GM18907 (cell line): ENCODE data around the gene STOML1.

Experiments
- ATAC-seq: cut with Tn5 transposase; IDR thresholded peaks from one replicate; pipeline ENCODE4 v1.9.1; 2021; ENCODE audit warnings: mild to moderate bottlenecking, moderate library complexity; ENCODE audit not compliant: unreplicated experiment

The STOML1 gene

DNA sequence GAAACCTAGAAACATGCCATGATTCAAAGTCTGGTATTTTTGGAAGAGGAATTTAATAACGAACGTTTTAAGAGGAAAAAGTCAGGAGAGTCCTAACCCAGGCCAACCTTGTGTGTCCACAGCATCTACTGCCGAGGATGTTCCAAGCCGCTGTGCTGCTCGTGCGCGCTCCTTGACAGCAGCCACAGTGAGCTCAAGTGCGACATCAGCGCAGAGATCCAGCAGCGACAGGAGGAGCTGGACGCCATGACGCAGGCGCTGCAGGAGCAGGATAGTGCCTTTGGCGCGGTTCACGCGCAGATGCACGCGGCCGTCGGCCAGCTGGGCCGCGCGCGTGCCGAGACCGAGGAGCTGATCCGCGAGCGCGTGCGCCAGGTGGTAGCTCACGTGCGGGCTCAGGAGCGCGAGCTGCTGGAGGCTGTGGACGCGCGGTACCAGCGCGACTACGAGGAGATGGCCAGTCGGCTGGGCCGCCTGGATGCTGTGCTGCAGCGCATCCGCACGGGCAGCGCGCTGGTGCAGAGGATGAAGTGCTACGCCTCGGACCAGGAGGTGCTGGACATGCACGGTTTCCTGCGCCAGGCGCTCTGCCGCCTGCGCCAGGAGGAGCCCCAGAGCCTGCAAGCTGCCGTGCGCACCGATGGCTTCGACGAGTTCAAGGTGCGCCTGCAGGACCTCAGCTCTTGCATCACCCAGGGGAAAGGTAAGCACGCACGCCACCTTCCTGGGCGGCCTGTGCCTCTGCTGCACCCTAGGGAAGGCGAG, 30.8 kb upstream of the STOML1 start:
- ATAC-seq, result no peak

DNA sequence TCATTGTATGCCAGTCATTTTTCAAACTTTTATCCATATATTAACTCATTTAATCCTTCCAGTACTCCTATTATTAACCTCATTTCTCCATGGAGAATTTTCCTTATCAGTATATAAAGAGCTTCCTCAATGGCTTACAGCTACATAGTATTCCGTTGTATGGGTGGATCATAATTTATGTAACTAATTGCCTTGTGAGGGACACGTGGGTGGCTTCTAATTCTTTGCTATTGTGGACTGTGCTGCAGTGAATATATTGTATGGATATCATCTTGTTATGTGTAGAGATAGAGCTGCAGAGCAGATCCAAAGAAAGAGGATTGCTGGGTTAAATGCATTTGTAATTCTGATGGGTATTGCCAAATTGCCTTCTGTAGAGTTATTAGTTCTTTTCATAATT, 27.6 kb upstream of the STOML1 start:
- no peak for ATAC-seq

DNA sequence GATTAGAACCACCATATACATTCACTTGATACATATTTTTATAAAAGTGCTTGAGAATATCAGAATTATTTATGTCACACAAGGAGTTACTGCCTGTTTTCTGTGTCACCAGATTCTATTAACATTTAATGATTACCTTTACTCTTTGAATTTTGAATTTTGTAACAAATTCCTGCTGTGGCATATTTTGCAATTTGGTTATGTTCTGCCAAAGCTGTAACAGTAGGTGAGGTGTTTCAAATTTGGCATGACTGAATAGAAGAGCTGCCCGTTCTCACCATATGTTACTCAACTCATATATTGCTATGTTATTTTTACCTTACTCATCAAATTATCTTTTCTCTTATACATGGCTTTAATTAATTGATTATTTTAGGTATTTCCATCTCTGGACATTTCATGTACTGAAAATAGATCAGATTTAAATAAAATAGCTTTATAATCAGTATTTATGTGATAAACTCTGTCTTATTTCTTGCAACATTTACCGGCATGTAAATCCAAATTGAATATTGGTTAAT, 21.3 kb upstream of the STOML1 start:
- ATAC-seq, result no peak

DNA sequence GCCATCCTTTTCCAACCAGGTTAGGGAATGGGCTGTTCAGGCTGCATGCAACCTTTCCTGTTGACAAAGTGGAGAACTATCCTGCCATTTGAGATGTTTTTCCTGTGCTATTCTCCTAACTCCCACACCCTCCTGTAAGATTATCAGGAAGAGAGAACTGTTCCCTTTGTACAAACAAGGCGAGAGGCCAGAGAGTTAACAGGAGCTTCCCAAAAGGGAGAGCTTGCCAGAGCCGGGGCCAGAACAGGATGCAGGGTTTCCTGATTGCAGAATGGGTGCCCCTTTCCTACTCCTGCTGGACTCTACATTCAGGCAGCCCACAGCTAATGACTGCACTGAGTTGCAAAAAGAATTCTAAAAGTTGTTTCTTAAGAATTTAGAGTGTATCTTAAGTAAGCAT, 19.5 kb upstream of the STOML1 start:
- no peak for ATAC-seq

DNA sequence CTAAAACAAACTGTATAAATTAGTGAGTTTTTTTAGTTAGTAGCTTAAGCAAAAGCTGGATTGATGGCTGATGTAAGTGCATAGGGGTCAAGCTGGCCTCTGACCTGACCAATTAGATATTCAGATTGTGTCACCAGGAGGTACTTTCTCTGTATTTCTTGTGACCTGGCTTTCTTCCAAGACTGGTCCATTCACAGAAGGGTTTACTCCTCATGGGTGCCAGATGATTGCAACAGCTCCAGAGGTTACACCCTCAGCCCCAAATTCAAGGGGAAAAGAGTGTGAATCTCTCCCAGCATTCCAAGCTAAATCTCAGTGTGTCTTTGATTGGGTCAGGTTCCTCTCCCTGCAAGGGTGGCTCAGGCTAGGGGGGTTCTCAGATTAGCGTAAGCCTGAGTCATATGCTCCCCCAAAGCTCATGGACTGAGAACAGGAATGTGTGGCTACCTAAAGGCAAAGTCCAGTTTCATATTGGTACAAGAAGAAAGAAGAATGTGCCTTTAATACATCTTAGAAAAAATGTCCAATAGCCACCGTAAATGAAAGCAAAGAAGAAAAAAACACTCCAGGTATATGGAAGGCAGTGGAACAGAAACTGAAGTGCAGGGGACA, 18.9 kb upstream of the STOML1 start:
- ATAC-seq, result no peak

DNA sequence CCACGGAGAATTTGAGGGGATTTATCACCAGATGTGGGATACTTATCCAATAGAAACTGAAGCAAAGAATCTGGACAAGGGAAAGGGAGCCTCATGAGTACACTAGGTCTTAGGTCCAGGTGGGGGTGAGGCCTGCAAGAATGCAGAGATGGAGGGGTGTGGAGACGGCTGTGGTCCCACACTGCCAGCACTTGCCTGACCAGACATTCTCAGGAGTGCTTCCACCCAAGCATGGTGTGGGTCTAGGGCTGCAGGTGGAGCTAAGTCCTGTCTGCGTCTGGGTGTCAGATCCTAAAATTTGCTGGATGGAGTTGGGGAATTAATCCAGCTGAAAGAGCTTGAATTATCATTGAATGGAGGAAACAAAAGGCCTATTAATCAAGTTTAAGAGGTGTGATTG, 16.8 kb upstream of the STOML1 start:
- no peak for ATAC-seq

DNA sequence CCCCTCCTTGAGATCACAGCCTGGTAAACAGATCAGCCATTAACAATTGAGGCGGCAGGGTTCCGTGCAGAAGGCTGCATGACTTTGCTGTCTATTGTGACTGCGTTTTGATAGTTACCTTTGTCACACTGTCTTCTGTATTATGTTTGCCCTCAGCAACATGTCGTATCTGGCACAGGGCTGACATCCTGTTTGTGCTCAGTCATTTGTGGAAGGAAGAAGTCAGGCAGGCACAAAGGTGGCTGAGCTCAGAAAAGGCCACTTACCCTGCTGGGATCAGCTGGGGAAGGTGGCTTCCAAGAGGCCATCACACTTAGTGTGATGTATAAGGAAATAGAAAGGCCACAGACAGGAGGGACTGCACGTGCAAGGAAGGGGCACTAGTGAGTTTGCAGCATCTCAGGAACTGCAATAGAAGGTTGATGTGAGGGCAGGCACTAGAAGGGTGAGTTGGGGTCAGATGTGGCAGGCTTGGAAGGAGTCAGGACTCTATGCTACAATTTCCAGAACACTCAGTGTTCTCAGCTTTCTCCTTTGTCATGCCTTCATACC, 15.8 kb upstream of the STOML1 start:
- no peak for ATAC-seq

DNA sequence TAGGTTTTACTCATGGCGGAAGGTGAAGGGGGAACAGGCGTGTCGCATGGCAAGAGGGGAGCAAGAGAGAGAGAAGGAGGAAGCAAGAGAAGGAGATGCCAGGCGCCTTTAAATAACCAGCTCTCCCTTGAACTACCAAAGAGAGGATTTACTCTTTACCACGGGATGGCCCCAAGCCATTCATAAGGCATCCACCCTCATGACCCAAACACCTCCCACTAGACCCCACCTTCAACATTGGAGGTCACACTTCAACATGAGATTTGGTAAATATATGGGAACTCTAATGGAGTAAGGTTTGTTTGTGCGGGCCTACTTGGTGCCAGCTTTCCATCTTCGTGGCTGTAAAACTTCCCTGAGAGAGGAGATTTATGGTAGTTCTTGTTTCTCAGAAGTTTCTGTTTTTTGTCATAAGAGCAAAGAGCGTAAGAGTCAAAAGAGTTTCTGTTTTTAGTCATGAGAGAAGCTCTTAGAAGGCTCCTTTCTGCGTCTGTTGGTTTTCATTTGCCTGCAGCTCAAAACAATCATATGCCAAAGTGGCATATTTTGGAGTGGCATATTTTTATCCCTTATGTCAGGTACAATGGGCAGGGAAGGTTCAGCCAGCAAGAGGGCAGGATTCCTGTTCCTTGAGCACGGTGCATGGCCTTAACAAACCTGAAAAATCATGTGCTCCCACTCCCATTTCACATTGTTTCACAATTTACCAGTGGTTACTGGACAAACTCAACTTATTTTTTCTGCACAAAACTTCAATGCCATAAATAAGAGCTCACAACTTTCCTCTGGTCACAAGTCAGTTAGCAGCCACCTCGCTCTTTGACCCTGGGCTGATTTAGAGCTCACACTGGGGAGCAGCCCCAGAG, 14.9 kb upstream of the STOML1 start:
- no peak for ATAC-seq

DNA sequence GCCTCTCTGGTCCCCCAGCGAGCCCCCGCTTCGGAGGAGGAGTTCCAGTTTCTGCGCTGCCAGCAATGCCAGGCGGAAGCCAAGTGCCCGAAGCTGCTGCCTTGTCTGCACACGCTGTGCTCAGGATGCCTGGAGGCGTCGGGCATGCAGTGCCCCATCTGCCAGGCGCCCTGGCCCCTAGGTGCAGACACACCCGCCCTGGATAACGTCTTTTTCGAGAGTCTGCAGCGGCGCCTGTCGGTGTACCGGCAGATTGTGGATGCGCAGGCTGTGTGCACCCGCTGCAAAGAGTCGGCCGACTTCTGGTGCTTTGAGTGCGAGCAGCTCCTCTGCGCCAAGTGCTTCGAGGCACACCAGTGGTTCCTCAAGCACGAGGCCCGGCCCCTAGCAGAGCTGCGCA, 5.9 kb upstream of the STOML1 start:
- ATAC-seq, result no peak

DNA sequence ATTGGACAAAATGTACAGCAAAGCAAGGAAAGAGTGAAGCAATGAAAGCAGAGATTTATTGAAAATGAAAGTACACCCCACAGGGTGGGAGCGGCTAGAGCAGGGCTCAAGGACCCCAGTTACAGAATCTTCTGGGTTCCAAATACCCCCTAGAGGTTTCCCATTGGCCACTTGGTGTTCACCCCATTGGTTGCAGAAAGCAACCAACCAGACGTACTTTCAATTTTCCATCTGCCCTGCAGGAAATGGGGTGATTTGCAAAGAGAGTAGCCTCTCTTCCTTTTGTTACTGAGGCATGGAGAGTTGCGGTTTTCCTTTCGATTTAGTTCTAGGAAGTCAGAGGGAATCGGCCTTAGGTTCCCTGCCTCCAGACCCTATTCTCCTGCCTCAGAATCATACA, 4.8 kb upstream of the STOML1 start:
- ATAC-seq, result no peak

DNA sequence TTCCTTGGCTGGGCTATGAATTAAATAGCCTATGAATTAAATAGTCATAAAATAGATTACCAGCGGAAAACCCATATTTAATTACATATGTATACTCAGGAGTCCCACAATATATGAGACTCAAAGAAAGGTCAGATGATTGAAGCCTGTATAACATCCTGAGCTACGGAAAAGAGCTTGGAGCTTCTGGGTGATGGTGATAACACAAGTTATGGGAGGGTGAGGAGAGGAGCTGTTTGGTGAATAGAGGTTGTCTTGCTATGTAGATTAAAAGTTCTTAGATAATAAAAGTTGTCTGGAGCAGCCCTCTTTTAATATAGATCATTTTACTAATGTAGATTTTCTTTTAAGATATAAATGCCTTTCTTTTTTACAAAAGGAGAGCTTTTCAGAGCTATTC, 4.2 kb upstream of the STOML1 start:
- no peak for ATAC-seq

DNA sequence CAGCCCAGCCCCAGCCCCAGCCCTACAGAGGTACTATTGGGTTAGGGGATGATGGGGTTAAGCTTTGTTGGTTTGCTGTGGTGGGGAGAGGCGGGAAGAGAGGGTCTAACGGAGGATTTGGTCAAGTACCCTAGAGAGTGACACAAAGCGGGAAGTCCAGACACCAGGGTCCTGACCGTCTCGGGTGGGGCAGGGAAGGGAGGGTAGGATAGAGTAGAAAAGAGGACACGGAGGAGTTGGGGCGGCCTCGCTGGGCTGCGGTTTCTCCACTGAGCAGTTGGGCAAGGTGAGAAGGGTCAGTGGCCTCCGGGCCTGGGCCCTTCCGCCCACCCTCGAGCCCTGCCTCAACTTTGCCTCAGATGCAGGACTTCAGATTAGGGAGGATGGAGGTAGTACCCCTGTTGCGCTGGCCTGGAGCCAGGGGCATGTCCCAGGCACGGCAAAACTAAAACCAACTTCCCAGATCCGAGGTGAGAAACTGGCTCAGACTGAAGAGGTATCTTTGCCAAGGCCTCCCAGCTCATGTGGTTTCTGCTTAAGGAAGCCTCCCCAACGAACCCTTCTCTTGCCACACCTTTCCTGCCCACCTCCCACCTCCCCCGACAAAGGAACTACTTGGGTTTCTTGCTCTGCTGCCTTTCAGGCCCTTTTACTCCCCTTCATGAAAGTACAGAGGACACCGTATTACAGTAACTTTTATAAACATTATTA, 3.0 kb upstream of the STOML1 start:
- no peak for ATAC-seq

DNA sequence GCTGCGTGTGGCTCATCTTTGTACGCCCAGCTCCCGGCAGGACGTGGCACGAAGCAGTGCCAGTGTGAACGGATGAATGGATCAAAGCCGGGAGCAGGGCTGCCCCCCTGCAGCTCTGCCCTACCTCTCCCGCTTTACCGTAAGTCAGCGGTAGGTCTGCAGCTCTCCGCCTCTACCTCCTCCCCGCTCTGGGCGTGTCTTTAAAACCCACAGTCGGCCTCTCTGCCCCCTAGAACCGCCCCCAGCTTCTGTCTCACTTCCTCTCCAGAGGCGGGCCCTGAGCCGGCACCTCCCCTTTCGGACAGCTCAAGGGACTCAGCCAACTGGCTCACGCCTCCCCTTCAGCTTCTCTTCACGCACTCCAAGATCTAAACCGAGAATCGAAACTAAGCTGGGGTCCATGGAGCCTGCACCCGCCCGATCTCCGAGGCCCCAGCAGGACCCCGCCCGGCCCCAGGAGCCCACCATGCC, 2.4 kb upstream of the STOML1 start, which contains the start of gene PML:
TSS of gene PML (plus strand) at position 304 of the 471 bp plus-strand sequence. CDS start at position 401, 97 bp downstream.
- ATAC-seq, result peak; percentile 71

DNA sequence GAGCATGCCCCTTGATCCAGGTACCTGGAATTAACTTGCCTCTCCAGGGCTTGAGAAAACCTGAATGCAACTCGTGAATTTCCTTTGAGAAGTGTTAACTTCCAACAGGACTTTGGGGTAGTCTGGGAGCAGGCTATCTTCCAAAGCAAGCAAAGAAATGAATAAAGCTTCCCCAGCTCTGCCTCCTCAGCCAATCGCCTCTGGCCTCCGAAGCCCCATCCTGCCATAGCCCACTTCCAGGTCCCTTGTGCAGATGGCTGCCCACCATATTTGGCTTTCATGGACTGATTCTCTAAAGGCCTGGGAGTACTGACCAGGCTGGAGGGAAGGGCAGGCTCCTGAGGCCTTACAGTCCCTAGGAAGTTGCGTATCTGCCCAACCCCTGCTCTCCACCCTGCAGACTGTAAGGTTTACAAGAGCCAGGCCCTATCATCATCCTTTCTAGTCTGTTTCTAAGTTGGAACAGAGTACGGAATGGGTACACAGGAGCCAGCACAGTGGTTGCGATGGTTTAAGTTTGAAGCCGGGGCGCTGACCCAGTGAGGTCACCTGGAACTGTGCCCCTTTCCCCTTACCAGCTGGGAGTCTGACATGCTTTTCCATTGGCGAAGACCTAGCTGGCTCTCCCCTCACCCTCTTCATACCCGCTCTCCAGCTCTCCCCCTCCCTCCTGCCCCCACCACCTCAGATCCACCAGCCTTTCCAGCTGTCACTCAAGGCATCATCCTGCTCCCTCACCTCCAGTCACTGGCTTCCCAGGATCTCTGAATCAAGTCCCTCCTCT, 1.3 kb upstream of the STOML1 start:
- no peak for ATAC-seq

DNA sequence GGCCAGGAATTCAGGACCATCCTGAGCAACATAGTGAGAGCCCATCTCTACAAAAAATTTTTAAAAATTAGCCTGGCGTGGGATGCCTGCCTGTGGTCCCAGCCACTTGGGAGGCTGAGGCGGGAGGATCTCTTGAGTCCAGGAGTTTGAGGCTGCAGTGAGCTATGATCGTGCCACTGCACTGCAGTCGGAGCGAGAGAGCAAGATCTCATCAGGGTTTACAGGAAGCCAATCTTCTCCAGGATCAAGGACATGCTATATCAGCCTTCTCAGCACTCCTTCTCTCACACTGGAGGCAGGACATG, 451 bp upstream of the STOML1 start:
- ATAC-seq, result no peak

DNA sequence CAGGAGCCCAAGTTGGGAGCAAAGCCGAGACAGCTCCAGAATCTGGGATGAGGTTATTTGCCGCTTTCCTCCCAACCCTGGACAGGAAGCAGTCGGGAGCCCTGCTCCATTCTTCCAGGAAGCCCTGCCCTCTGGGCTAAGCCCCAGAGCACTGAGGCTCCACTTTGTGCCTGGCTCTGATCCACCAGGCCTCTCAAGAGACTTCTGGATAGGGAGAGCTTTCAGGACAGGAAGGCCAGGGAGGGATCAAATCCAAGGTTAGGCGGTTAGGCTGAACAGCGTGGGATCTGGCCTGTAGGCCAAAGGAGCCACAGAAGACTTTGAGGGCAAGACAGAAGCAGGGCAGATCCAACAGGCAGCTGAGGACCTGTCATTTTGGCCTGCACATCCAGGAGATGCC, 835 bp downstream of the STOML1 start:
- ATAC-seq, result no peak

DNA sequence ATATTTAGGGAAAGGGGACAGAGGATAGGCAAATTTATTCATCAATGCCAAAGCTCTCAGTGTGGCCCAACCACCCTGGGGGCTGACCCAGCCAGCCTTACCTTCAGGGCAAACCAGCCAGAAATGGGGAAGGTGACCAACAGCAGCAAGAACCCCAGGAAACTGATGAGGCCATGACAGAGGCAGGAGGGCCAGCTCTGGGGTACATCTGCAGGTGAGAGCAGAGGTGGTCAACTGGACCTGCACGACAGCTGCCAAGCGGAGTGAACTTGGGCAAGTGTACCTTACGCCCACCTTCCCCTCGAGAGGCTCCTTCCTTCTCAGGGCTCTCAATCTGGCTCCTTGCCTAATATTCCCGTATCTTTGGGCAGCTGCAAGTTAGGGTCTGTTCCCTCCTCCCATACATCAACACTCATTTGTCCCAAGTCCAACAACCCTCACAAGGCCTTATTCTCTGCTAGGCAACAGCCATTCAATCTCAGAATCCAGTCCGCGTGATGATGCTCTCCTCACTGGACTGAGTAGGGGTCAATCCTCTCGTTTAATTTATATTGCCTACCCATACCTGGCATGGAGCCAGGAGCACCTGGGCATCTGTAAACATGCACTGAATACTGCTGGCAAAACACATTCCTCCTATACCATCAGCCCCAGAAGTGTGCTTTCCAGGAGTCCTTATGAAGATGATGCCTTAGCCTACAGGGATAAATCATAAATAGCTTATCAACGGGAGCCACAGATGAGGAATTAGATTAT, 1.7 kb downstream of the STOML1 start:
- no peak for ATAC-seq

DNA sequence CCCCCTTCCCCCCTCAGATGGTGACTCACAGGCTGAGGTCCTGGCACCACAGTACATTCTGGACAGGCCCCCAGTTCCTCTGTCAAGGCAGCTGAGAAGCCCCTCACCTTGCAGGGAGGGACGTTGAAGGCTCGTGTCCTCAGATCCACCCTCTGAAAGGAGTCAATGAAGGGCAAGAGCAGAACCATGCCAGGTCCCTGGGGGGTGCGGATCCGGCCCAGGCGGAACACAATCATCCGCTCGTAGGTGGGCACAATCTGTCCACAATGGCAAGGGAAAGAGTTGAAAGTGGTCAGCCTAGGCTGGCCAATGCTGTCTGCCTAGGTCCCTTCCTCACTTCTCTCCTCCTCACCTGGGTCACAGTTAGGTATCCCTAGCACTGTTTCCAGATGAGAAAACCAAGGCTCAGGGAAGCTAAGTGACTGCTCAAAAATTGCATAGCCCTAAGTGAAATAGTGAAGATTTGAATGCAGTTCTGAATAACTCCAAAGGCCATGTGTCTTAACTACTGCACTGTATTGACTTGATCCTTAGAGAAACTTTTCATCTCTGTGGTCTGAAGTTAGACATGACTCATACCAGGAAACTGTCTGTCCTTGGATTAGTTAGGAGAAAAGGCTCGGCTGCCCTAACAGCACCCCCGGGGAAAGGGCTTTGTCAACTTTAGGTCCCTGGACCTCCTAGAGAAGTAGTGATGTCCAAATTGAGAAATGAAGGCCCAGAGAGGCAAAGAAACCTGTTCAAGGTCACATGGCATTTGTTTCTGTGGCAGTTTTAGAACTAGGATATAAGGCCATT, 2.9 kb downstream of the STOML1 start:
- no peak for ATAC-seq
